Stimulated activated CD4-positive, alpha-beta T cell treated with anti-CD3 and anti-CD28 coated beads, Interleukin-4, amount 100 ng/mL, for 48 hours (primary cell): ENCODE data around the gene PSTPIP1.
A peak's percentile ranks its signal among the peaks of the same experiment; 100 is the strongest.

Experiments
- DNase-seq, 2 donors: peaks; one replicate each; pipeline ENCODE4 v3.0.0-alpha.2; 2020; ENCODE audit warnings: low read depth in 2 of 2

Gene PSTPIP1

DNA sequence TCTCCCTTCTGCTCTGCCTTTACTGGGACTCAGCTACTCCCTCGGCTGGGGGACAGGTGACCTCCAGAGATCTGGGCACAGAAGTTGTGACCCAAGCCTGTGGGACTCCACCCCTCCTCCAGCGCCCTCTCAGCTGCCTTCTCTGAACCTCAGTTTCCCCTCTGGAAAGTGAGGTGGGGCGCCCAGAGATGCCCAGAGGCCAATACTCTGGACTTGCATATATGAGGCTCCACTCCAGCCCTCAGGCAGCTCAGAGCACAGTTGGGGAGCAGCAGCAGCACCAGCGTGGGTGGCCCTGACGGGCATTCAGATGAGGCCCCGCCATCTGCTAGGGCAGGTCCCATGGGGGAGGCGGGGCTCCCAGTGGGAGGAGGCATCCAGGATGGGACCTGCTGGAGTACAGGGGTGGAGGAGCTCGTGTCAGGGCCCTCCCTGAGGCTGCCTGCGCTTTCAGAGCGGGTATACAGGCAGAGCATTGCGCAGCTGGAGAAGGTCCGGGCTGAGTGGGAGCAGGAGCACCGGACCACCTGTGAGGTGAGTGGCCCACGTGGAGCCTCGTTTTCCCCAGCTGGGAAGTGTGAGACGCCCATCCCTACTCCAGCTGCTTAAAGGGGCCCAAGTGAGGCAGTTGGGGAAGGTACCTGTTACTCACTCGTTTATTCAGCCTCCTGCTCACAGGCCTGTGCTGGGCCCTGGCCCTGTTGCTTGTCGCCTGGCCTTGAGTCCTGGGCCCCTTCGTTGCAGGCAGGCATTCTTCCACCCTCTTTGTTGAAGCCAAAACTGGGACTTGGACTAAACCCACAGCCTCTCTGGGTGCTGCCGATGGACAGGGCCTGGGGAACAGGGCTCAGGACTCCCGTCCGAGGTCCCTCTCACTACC is 35.4 kb downstream of the PSTPIP1 start:
- DNase-seq, result no peak

DNA sequence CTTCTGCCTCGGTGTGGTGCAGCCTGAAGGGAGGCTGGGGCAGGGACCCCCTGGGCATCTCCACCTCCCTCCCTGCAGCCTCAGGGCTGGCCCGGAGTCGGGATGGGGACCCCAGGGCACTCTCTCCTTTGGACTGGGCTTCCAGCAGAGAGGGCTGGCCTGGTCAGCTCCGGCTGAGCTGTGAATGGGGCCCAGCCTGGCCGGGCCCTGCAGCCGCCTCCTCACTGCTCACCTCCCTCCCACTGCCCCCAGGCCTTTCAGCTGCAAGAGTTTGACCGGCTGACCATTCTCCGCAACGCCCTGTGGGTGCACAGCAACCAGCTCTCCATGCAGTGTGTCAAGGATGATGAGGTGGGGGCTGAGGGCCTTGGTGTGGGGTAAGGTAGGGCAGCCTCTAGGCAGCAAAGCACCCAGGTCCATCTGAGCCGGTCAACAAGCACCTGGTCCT is 36.0 kb downstream of the PSTPIP1 start:
- no peak for DNase-seq

DNA sequence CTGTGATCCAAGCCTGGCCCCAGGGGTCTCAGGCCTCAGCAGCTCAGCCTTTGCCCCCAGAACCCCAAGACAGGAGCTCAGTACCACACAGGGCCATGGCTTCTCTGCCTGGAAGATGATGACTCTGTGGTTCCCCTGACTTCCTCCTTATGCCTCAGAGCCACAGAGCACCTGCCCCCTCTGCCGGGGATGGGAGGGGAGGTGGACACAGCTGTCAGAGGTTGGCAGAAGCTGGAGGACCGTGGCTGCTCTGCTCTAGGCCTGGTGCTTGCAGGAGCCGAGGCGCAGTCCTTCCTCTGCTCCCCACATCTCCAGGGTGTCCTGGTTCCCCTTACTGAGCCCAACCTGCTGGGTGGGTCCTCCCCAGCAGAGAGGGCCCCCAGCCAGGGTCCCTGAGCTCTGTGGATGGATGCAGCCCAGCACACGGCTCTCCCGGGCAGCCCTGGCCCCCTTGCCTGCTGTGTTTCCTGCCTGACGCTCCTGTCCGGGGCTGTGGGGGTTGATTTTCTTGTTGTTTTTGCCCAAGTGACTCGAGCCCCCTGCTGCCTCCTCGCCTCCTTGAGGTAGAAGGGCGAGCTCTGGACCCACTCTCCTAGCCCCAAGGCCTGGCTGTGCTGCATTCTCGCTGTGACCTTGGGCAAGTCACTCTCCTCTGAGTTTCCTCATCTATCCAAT is 36.6 kb downstream of the PSTPIP1 start:
- no peak for DNase-seq

DNA sequence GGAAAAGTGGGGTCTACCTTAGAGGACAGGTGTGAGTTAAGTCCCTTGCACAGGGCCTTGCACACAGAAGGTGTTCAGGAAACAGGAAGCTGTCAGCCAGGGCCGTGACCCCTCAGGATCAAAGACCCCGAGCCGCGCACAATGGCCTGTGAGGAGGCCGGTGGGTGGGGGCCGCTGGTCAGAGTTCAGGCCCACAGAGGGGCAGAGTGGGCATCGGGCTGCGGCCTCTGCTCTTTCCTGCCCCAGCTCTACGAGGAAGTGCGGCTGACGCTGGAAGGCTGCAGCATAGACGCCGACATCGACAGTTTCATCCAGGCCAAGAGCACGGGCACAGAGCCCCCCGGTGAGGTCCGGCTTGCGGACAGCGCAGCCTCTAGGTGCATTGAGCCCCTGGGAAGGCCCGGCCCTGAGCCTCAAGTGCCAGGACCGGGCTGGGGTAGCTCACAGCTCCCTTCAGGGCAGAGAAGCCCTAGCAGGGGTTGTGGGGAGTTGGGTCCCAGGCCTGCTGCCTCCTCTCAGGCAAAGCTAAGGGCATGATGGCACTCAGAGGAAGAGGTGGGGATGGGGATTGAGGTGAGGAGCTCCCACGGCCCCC is 37.2 kb downstream of the PSTPIP1 start:
- no peak for DNase-seq

DNA sequence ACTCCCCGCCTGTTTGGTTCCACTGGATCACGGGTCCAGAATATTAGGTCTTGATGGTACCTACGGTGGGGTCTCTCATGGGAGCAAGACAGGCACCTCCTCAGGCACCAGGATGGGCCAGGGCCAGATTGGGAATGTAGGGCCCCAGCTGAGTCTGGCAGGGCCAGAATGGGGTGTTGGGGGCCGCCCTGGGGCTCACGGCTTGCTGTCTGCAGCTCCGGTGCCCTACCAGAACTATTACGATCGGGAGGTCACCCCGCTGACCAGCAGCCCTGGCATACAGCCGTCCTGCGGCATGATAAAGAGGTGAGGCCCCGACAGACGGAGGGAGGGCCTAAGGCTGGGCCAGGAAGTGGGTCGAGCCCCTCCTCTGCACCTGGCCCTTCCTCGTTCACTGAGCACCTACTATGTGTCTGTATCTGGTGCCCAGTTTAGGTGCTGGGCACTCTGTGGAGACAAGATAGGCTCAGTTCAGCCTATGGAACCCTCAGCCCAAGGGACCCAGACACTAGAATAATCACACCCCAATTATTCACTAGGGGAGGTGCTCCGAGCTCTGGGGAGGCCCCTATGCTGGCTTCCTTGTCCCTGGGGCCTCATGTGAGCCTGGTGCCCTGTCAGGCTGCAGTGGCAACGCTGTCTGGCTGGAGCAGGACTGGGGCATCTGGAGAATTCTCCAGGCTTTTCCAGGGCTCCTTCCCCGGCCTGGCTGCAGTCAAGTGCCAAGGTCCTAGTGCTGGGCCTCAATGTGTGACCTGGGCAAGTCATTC is 37.9 kb downstream of the PSTPIP1 start:
- no peak for DNase-seq

DNA sequence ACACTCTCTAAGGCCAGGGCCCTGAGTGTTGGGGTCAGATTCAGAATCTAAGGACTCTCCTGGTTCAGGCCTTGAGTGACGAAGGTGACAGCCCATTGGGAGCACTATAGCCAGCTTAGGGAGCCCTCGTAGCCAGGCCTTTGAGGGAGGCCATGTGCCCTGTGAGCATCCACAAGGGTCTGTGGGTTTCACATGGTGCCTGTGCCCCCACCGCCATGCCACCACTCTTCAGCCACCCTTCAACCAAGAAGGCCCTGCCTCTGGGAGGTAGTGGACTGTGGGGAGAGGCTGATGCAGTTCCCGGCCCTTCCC is 38.4 kb downstream of the PSTPIP1 start:
- DNase-seq, result no peak

DNA sequence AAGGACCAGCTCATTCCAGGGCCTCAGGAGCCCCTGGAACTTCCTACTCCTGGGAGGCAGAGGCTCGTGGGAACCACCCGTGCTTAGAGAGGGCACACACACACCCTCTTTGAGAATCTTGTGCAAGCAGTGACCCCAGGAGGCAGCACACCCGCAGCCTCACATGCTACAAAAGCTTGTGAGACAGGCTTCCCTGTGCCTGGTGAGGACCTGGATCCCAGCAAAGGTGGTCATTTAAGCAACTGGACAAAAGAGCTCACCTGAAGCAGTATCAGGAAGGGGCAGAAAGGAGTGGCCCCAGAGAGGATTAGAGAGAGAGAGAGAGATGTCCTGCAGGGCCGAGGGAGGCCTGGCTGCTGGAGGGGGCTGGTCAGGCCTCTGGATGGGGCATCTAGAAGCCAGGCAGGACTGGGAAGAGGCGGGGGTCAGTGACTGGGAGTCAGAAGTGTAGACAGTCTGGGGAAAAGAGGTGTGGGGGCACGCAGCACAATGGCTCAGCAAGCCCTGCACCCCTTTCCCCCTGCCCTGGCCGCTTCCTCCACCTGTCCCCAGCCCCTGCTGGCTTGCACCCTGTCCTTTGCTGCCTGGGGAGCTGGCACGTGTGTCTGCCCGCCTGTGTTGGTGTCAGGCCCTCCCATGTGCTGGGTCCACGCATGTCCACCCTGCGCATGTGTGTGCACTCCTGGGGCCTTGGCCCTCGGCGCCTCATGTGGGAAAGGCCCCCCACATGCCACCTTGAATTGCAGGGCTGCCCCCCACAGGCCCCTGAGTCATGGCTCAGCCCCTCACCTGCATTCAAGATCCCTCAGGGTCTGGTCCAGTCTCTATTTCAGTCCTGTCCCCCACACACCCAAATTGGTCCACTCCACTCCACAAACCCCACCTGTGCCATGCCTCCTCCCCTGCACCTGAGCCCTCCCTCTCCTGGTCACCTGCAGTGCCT is 39.1 kb downstream of the PSTPIP1 start:
- no peak for DNase-seq

DNA sequence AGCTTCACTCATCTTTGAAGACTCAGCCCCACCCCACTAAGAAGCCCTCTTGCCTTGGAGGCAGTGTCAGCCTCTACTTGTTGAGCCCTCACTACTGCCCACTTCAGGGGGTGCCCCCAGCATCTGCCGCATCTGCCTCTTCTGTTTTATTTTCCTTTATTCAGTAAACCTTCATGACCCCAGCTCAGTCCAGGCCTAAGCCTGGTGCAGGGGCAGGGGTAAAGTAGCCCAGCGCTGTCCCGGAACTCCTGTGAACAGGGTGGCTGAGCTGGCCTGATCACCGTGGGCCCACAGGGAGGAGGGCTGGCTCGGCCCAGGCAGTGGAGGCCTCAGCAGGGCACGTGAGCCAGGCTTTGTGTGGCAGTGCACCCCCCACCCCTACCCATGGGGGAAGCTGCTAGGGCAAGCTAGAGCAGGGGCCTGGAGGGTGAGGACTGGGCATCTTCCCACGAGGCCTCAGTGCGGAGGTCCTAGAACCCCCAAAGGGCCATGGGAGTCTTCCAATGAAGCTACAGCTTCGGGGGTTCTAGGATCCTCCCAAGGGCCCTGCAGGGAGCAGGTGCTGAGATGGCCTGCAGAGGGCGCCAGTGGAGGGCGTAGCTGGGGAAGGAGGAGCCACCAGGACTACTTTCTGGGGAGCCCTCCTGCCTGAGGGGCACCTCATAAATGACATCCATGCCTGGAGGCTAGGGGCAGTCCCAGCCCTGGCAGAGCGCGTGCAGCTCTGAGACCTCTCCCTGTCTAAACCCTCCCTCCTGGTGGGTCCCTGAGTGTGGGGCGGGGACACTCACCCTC is 40.0 kb downstream of the PSTPIP1 start:
- DNase-seq, result peak in 1 of 2 donors; percentile 60

DNA sequence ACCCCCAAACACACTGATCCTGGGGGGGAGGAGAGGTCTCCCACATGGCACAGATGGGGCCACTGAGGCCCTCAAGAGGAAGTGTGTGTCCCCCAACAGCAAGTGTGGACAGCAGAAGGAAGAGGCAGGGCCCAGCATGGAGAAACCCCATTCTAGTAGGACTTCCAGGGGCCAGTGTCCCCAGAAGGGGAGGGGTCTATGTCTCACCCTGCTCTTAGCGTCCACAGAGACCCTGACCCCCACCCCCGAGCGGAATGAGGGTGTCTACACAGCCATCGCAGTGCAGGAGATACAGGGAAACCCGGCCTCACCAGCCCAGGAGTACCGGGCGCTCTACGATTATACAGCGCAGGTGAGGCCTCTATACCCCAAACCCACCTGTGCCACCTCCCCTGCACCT is 40.7 kb downstream of the PSTPIP1 start:
- no peak for DNase-seq

DNA sequence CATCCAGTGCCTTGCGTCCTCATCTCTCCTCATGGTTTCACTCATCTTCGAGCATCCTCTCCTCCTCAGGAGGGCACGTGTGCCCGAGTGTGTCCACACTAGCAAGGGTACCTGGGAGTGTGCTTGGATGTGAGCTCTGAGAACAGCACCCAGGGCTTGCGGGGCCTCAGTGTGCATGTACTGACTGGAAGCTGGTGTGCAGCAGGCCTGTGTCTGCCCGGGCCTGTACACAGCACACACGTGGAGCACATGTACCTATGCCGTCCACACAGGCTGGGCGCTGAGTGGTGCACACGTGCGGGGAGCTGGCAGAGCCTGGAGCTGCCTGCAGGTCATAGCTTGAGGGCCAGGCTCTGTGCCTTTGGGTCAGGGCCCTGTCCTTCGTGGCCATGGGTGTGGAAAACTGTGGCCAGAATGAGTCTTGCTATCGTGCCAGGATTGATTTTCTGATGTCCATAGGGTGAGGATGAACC is 41.1 kb downstream of the PSTPIP1 start:
- DNase-seq, result no peak

DNA sequence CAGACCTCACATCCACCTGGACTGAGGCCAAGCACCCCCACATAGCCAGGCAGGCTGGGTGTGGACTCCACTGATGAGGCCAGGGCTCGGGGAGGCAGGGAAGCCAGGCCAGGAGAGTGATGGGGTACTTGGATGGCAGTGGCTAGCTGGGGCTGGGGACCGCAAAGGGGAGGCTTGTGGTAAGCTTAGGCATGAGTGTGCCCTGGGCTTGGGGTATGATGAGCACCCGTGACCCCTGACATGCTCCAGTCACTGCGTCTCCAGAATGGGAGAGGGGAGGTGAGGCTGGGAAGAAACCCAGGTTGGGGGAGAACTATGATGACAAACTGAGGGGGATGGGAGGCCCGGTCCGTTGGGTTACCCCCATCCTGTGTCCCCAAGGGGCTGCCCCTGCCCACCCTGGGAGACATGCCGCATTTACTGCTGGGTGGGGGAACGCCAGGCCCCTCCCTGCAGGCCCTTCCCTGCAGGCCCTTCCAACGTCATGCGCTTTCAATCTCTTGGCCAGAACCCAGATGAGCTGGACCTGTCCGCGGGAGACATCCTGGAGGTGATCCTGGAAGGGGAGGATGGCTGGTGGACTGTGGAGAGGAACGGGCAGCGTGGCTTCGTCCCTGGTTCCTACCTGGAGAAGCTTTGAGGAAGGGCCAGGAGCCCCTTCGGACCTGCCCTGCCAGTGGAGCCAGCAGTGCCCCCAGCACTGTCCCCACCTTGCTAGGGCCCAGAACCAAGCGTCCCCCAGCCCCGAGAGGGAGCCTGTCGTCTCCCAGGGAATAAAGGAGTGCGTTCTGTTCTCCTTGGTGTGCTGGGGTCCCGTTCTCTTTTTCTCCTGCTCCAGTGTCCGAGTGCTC is 41.8 kb downstream of the PSTPIP1 start:
- no peak for DNase-seq

DNA sequence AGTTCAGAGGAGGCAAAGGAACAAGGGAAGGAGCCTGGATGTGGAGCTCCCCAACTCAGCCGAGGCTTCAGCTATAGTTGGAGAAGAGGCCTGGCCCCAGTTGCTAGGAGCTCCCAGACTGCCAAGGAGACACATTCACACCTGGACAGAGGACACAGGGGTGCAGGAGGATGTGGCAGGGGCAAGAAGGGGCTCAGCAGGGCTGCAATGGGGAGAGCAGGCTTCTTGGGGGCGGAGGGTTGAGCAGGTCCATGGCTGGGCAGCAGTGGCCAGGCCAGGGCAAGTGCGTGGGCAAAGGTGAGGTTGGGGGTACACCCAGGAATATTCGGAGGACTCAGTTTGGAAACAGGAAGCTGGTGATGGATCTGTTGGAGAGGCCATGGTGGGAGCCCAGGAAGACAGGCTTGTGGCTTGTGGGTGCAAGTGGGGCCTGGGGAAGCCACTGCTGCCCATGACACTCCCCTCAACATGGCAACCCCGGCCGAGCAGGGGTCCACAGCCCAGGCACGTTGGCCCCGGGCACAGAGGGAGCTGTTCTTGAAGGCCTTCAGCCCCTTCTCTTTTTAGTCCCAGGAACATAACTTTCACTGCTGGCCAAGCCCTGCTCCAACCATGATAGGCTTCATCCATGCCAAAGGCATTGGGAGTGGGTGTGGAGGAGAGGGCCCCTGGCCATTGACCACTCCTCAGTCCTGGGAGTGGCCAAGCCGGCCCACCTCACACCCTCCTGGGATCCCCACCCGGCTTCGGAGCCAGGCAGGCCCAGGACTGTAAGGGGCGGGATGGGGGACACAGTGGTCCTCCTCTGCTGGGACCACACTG is 42.7 kb downstream of the PSTPIP1 start:
- DNase-seq, result no peak

DNA sequence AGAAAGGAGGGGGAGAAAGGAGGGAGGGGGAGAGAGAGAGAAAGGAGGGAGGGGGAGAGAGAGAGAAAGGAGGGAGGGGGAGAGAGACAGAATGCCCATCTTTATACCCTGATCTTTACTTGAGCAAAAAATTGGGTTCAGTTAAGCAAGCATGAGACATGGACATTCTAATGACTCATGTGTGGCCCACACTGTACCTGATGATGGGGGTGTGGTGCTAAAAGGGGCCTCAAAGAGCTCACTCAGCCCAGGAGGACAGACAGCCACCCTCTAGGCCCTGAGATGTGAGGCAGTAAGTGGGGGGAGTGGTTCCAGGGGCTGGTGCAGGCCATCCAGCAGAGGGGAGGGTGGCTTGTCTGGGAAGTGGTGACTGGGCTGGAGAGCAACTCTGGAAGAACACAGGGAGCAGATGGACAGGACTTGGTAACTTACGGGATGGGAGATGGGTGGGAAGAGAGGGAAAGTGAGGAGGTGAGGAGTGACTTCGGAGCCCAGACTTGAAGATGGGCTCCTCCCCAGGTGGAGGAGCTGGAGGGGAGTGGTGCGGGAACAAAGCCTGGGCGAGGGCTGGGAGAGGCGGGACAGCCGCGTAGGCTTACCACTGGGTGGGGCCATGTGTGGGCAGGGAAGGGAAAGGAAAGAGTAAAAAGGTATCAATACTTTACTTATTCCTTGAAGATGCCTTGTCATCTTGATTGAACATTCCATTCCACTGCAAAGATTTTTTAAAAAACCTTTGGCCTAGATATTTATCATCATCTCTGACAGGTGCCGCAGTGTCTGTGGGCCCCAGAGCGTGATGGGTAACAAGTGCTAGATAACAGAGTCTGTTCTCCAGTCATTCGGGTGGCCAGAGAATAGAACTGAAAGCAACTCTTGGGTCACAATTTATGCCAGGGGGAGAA is 43.6 kb downstream of the PSTPIP1 start:
- no peak for DNase-seq

DNA sequence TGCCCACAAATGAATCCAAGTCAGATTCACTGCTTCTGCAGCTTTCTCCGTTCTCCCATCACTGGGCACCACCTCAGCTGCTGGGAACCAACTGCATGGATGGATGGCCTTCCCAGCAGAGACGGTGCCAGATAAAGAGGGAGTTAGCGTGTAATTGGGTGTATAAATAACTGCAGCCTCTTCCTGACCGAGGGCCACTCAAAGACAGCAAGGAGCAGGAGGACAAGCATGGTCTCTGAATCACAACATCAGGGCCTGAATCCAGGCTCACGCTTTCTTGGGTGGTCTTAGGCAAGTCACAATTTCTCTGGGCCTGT is 44.2 kb downstream of the PSTPIP1 start:
- no peak for DNase-seq

DNA sequence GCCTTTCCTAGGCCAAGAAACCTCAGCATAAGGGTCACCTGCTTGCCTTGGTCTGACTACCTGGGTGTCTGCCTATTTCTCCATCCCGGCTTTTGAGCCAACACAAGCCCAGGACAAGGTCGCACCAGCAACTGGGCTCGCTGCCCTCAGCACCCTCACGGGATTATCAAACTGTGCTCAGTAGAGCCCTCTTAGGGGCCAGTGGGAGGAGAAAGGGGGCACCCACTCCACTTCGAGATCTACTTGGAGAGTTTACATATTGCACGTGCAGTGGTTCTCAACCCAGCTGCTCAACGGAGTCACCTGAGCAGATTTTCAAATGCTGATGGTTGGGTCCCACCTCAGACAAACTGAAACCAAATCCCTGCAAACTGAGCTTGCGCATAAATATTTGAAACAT is 44.9 kb downstream of the PSTPIP1 start:
- no peak for DNase-seq

DNA sequence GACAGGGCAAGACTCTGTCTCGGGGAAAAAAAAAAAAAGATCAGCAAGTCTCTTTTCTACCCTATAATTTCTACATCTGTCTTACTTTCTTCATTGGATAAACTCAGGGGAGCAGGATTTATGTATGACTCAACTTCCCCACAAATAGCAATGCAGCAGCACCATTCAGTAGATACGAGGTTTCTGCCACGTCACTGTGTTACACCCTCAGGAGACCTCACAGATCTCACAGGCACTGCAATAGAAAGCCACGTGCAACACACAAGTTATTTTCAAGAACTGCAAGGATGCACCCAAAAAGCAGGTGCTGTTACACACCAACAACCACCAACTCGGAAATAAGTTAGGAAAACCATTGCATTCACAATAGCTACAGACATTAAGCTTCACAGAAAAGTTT is 45.7 kb downstream of the PSTPIP1 start:
- DNase-seq, result no peak

DNA sequence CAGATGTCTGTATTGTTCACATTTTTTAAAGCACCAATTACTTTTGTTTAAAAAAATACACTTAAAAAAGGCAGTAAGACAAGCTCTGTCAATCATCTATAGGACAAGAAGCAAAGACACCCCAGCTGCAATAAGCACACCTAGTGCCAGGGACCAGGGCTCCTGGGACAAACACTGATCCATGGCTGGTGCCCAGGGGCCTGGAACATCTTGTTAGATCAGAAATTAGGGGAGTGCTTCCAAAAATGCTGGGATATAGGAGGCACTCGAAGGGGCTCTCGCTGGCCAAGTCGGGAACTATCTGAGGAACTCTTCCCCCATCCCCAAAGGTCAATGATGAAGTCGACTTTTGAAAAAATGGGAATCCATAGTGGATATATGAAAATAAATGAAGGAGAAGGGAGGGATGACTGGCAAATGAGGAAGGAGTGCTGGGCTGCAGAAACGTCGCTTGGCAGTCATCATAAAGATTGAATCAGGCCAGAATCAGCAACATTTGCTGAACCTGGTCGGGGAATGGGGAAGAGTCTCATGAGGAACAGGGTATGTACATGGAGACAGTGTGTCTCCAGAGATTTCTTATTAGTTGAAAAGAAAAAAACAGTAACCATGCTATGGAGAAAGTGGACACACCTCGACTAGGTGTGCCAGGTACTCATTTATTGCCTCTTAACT is 47.5 kb downstream of the PSTPIP1 start:
- no peak for DNase-seq
